H9 (cell line): ENCODE measurements around the gene RIMBP2. TPM values are rescaled to one million over a fixed set of nuclear protein-coding genes. Genes with fewer than 3 reads are reported as not detected.

Experiments used
- DNase-seq: peaks from one replicate; pipeline ENCODE4 v3.0.0-alpha.2; 2017
- H2AFZ ChIP-seq: one replicate; pipeline ENCODE4 v1.6.1; 2013; ENCODE audit warnings: mild to moderate bottlenecking, low read length, control low read depth, moderate library complexity
- H2AK5ac ChIP-seq: 2 replicates; pipeline ENCODE4 v1.6.1; 2013; ENCODE audit warnings: low read length, control low read depth, mixed read lengths; ENCODE audit not compliant: insufficient read length
- H2BK120ac ChIP-seq: one replicate; pipeline ENCODE4 v1.6.1; 2013; ENCODE audit warnings: low read depth, mild to moderate bottlenecking, low read length, control low read depth, inconsistent platforms; ENCODE audit not compliant: poor library complexity, severe bottlenecking
- H2BK12ac ChIP-seq: 2 replicates; pipeline ENCODE4 v1.6.1; 2013; ENCODE audit warnings: low read length, control low read depth, mixed read lengths, low read depth; ENCODE audit not compliant: insufficient read length
- H2BK15ac ChIP-seq: 2 replicates; pipeline ENCODE4 v1.6.1; 2013; ENCODE audit warnings: low read depth, low read length, control low read depth
- H2BK20ac ChIP-seq: one replicate; pipeline ENCODE4 v1.6.1; 2013; ENCODE audit warnings: low read depth, mild to moderate bottlenecking, low read length, control low read depth, inconsistent platforms; ENCODE audit not compliant: poor library complexity, severe bottlenecking
- H2BK5ac ChIP-seq: 2 replicates; pipeline ENCODE4 v1.6.1; 2013; ENCODE audit warnings: low read length, control low read depth, mixed read lengths; ENCODE audit not compliant: insufficient read length
- H3K14ac ChIP-seq: 2 replicates; pipeline ENCODE4 v1.6.1; 2013; ENCODE audit warnings: low read length, control low read depth; ENCODE audit not compliant: insufficient read depth
- H3K18ac ChIP-seq: 2 replicates; pipeline ENCODE4 v1.6.1; 2013; ENCODE audit warnings: low read depth, mild to moderate bottlenecking, mixed read lengths, low read length, control low read depth; ENCODE audit not compliant: insufficient read length
- H3K23ac ChIP-seq: 2 replicates; pipeline ENCODE4 v1.6.1; 2013; ENCODE audit warnings: low read length, control low read depth, mixed read lengths, low read depth; ENCODE audit not compliant: insufficient read length
- H3K23me2 ChIP-seq: 2 replicates; pipeline ENCODE4 v1.6.1; 2013; ENCODE audit warnings: low read depth, mild to moderate bottlenecking, mixed read lengths, low read length, control low read depth; ENCODE audit not compliant: insufficient read length, poor library complexity, severe bottlenecking
- H3K27ac ChIP-seq: 2 replicates; pipeline ENCODE4 v1.5.1; 2013; ENCODE audit warnings: low read length, control low read depth, mixed read lengths, low read depth; ENCODE audit not compliant: insufficient read length
- H3K27me3 ChIP-seq: 2 replicates; pipeline ENCODE4 v1.6.1; 2013; ENCODE audit warnings: low read length, control low read depth, inconsistent platforms; ENCODE audit not compliant: insufficient read depth
- H3K4ac ChIP-seq: 2 replicates; pipeline ENCODE4 v1.6.1; 2013; ENCODE audit warnings: low read depth, mild to moderate bottlenecking, control low read depth, inconsistent platforms, low read length, moderate library complexity
- H3K4me1 ChIP-seq: 2 replicates; pipeline ENCODE4 v1.6.1; 2013; ENCODE audit warnings: low read length, control low read depth, inconsistent platforms; ENCODE audit not compliant: insufficient read depth
- H3K4me2 ChIP-seq: 2 replicates; pipeline ENCODE4 v1.6.1; 2013; ENCODE audit warnings: low read length, control low read depth, mixed read lengths; ENCODE audit not compliant: insufficient read length, insufficient read depth
- H3K56ac ChIP-seq: 2 replicates; pipeline ENCODE4 v1.6.1; 2013; ENCODE audit warnings: low read depth, mild to moderate bottlenecking, mixed read lengths, low read length, control low read depth; ENCODE audit not compliant: insufficient read length
- H3K79me1 ChIP-seq: 2 replicates; pipeline ENCODE4 v1.6.1; 2013; ENCODE audit warnings: low read depth, mild to moderate bottlenecking, moderate library complexity, low read length, control low read depth, inconsistent platforms; ENCODE audit not compliant: insufficient read depth, poor library complexity, severe bottlenecking
- H3K79me2 ChIP-seq: 2 replicates; pipeline ENCODE4 v1.6.1; 2013; ENCODE audit warnings: low read length, control low read depth, inconsistent platforms; ENCODE audit not compliant: insufficient read depth
- H3K9ac ChIP-seq: 2 replicates; pipeline ENCODE4 v1.6.1; 2013; ENCODE audit warnings: low read length, control low read depth, mixed read lengths; ENCODE audit not compliant: insufficient read length; ENCODE audit errors: extremely low read depth
- H3K9me3 ChIP-seq: one replicate; pipeline ENCODE4 v1.6.1; 2013; ENCODE audit warnings: low read depth, low read length, inconsistent platforms; ENCODE audit not compliant: control insufficient read depth
- H3T11ph ChIP-seq: one replicate; pipeline ENCODE4 v1.6.1; 2013; ENCODE audit warnings: mild to moderate bottlenecking, low read length, control low read depth, inconsistent platforms
- H4K20me1 ChIP-seq: one replicate; pipeline ENCODE4 v1.6.1; 2013; ENCODE audit not compliant: control insufficient read depth, insufficient read length, insufficient read depth
- H4K5ac ChIP-seq: 2 replicates; pipeline ENCODE4 v1.6.1; 2013; ENCODE audit warnings: low read depth, mild to moderate bottlenecking, mixed read lengths, low read length, control low read depth; ENCODE audit not compliant: insufficient read length
- H4K8ac ChIP-seq: replicated peaks from 2 replicates; pipeline ENCODE4 v1.6.1; 2013; ENCODE audit warnings: low read length, control low read depth, mixed read lengths, low read depth; ENCODE audit not compliant: insufficient read length
- H4K91ac ChIP-seq: 2 replicates; pipeline ENCODE4 v1.6.1; 2013; ENCODE audit warnings: low read depth, mild to moderate bottlenecking, moderate library complexity, mixed read lengths, low read length, control low read depth; ENCODE audit not compliant: insufficient read length
- H3K27ac Mint-ChIP-seq, 3 experiments: 2 replicates in 2 of 3; 3 replicates in 1 of 3; pipeline ENCODE4 v1.8.0; 2020 to 2021; ENCODE audit warnings: mixed read lengths in 3 of 3, mild to moderate bottlenecking in 1 of 3, moderate library complexity in 1 of 3
- H3K27me3 Mint-ChIP-seq: 2 replicates; pipeline ENCODE4 v1.8.0; 2021; ENCODE audit warnings: low read depth, mild to moderate bottlenecking, moderate library complexity, mixed read lengths
- H3K36me3 Mint-ChIP-seq, 3 experiments: 2 replicates in 2 of 3; 3 replicates in 1 of 3; pipeline ENCODE4 v1.8.0; 2020 to 2021; ENCODE audit warnings: low read depth in 3 of 3, mixed read lengths in 3 of 3; ENCODE audit not compliant: insufficient read depth in 1 of 3
- H3K4me1 Mint-ChIP-seq, 2 experiments: 2 replicates each; pipeline ENCODE4 v1.8.0; 2020; ENCODE audit warnings: mixed read lengths in 2 of 2
- H3K4me3 Mint-ChIP-seq, 2 experiments: 2 replicates in 1 of 2; 3 replicates in 1 of 2; pipeline ENCODE4 v1.8.0; 2020 to 2021; ENCODE audit warnings: mild to moderate bottlenecking in 2 of 2, mixed read lengths in 2 of 2, moderate library complexity in 1 of 2
- H3K9me3 Mint-ChIP-seq, 2 experiments: 2 replicates in 1 of 2; 3 replicates in 1 of 2; pipeline ENCODE4 v1.8.0; 2020; ENCODE audit warnings: mild to moderate bottlenecking in 2 of 2, mixed read lengths in 2 of 2, moderate library complexity in 1 of 2
- CTCF ChIP-seq: fragments of 200-600 bp; sonication (generic); conservative IDR thresholded peaks from 3 replicates; pipeline ENCODE4 v1.8.0; 2021; ENCODE audit warnings: antibody characterized with exemption, mild to moderate bottlenecking
- WGBS: extraction: QIAGEN DNeasy Blood & Tissue Kit; methylation state at CpG from one replicate; pipeline ENCODE4 v1.1.7; 2013; ENCODE audit warnings: missing lambda C conversion rate, low lambda C conversion rate, mixed read lengths; ENCODE audit not compliant: insufficient read length; ENCODE audit errors: extremely low coverage; 5-methylcytosine and 5-hydroxymethylcytosine counted together
- total RNA-seq: library from RNA; stranded (reverse); gene quantifications from 2 replicates; pipeline ENCODE4 v1.2.1, GENCODE V29; 2021

Gene RIMBP2
- total RNA-seq, 1 experiment from 2014 or later: 0.70 TPM

GRCh38 chr12:130576371-130576816, 139.7 kb downstream of the RIMBP2 start:
- no CpG with 5 or more reads among the region's 17 CpGs for WGBS
- no peaks in the 10 kb centered on the region; the same call in none of the 2 replicates for H3K27me3 Mint-ChIP-seq
- H3K27ac Mint-ChIP-seq: no peak overlapping the region
- no peak overlapping the region for H3K4ac ChIP-seq
- H3K9me3 Mint-ChIP-seq: no peaks in the 10 kb centered on the region
- no peak overlapping the region for H2AK5ac ChIP-seq
- no peak overlapping the region for H4K91ac ChIP-seq
- no peaks in the 10 kb centered on the region for H3K4me1 ChIP-seq
- no peak overlapping the region for H3K14ac ChIP-seq
- H3T11ph ChIP-seq: no peak overlapping the region
- no peak overlapping the region for H3K9ac ChIP-seq
- 0 out of 7 replicates have a peak, but pooled peaks cover 0 to 2% (median 0%) of the 10 kb centered on the region in 3 experiments for H3K36me3 Mint-ChIP-seq
- no peaks in the 10 kb centered on the region for H3K23me2 ChIP-seq
- no peak overlapping the region for H3K4me2 ChIP-seq
- H3K56ac ChIP-seq: no peak overlapping the region
- H3K18ac ChIP-seq: no peak overlapping the region
- H2BK20ac ChIP-seq: no peak overlapping the region
- H4K5ac ChIP-seq: no peak overlapping the region
- no peak for DNase-seq
- H3K9me3 ChIP-seq: no peaks in the 10 kb centered on the region
- no peaks in the 10 kb centered on the region for H4K20me1 ChIP-seq
- H3K79me2 ChIP-seq: no peaks in the 10 kb centered on the region
- no peak overlapping the region for H4K8ac ChIP-seq
- no peak for TF ChIP-seq CTCF
- no peak overlapping the region for H2BK15ac ChIP-seq
- H2BK5ac ChIP-seq: no peak overlapping the region
- no peaks in the 10 kb centered on the region for H3K79me1 ChIP-seq
- no peak overlapping the region for H3K4me3 Mint-ChIP-seq
- H3K27ac ChIP-seq: no peak overlapping the region
- H2BK12ac ChIP-seq: no peak overlapping the region
- H3K4me1 Mint-ChIP-seq: no peaks in the 10 kb centered on the region
- H3K23ac ChIP-seq: no peak overlapping the region
- no peaks in the 10 kb centered on the region; the same call in 1 of the 2 replicates for H3K27me3 ChIP-seq
- H2BK120ac ChIP-seq: no peak overlapping the region
- H2AFZ ChIP-seq: no peak overlapping the region
